ENCODE results near the gene RPA1. TPM values are rescaled to one million over a fixed set of nuclear protein-coding genes. Genes with fewer than 3 reads are reported as not detected.

Gene RPA1
- total and polyA plus RNA-seq, 2 of the 8 experiments (the other 6 are each of a cell fraction or from before 2014, with no cell fraction given), result 79.1 to 194 TPM

- TF ChIP-seq RXRA (IDR thresholded peaks at IDR 0.05; ENCODE audit: insufficient read depth, low read depth, low read length), result no peak
- TF ChIP-seq EZH2 (IDR thresholded peaks at IDR 0.05; ENCODE audit: low read depth, low read length, severe bottlenecking), result no peak
Observed at GRCh38 chr17:1912146-1912545, 82.3 kb downstream of the RPA1 start (continued).

Measured in H1 (cell line).